ENCODE measurements around the gene FASLG. TPM values are rescaled to one million over a fixed set of nuclear protein-coding genes. Genes with fewer than 3 reads are reported as not detected.

FASLG gene
- total and polyA plus RNA-seq, 4 donors = 0.14 to 0.61 (median 0.30) TPM

GRCh38 chr1:172626845-172627244, 32.1 kb upstream of the FASLG start:
- Histone ChIP-seq H3K27me3 (ENCODE audit: control insufficient read depth in 4 of 4, insufficient read depth in 4 of 4, low read length in 3 of 4) (no peaks in the 10 kb centered on the region), H3K9ac (ENCODE audit: low read depth in 1 of 2, low read length in 2 of 2) (no peak overlapping the region), H3K36me3 (ENCODE audit: control insufficient read depth in 4 of 4, insufficient read depth in 3 of 4, low read depth in 1 of 4, low read length in 3 of 4) (no peaks in the 10 kb centered on the region), H3K9me3 (ENCODE audit: control insufficient read depth in 4 of 4, low read length in 3 of 4) (no peaks in the 10 kb centered on the region), H3K27ac (ENCODE audit: low read depth in 1 of 2, low read length in 2 of 2) (no peak overlapping the region), H3K4me1 (ENCODE audit: control insufficient read depth in 4 of 4, insufficient read depth in 4 of 4, low read length in 3 of 4) (no peaks in the 10 kb centered on the region), H3K4me3 (ENCODE audit: low read depth in 1 of 3, low read length in 3 of 3) (no peak overlapping the region)
- 63% methylated on average over 3 of the region's 3 CpGs for WGBS
- no peak for DNase-seq (ENCODE audit: low spot score)
- no peak for TF ChIP-seq MAX (IDR thresholded peaks at IDR 0.05)
- TF ChIP-seq, protein P1, sequence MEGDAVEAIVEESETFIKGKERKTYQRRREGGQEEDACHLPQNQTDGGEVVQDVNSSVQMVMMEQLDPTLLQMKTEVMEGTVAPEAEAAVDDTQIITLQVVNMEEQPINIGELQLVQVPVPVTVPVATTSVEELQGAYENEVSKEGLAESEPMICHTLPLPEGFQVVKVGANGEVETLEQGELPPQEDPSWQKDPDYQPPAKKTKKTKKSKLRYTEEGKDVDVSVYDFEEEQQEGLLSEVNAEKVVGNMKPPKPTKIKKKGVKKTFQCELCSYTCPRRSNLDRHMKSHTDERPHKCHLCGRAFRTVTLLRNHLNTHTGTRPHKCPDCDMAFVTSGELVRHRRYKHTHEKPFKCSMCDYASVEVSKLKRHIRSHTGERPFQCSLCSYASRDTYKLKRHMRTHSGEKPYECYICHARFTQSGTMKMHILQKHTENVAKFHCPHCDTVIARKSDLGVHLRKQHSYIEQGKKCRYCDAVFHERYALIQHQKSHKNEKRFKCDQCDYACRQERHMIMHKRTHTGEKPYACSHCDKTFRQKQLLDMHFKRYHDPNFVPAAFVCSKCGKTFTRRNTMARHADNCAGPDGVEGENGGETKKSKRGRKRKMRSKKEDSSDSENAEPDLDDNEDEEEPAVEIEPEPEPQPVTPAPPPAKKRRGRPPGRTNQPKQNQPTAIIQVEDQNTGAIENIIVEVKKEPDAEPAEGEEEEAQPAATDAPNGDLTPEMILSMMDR (IDR thresholded peaks at IDR 0.05; ENCODE audit: low read depth, low read length, missing input control) = no peak
- TF ChIP-seq FOXA2 (IDR thresholded peaks at IDR 0.05) = no peak
- no peak for TF ChIP-seq YY1 (IDR thresholded peaks at IDR 0.05)
- TF ChIP-seq RXRA (IDR thresholded peaks at IDR 0.05) = no peak
- no peak for TF ChIP-seq ATF3 (IDR thresholded peaks at IDR 0.05)
- no peak for TF ChIP-seq REST (IDR thresholded peaks at IDR 0.05)
- TF ChIP-seq NR2F2 (IDR thresholded peaks at IDR 0.05) = no peak
- no peak for TF ChIP-seq GABPA (IDR thresholded peaks at IDR 0.05 in 1 of 2, conservative IDR thresholded peaks at IDR 0.05 in 1 of 2)
- TF ChIP-seq, protein P2, sequence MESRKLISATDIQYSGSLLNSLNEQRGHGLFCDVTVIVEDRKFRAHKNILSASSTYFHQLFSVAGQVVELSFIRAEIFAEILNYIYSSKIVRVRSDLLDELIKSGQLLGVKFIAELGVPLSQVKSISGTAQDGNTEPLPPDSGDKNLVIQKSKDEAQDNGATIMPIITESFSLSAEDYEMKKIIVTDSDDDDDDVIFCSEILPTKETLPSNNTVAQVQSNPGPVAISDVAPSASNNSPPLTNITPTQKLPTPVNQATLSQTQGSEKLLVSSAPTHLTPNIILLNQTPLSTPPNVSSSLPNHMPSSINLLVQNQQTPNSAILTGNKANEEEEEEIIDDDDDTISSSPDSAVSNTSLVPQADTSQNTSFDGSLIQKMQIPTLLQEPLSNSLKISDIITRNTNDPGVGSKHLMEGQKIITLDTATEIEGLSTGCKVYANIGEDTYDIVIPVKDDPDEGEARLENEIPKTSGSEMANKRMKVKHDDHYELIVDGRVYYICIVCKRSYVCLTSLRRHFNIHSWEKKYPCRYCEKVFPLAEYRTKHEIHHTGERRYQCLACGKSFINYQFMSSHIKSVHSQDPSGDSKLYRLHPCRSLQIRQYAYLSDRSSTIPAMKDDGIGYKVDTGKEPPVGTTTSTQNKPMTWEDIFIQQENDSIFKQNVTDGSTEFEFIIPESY (IDR thresholded peaks at IDR 0.05) = no peak

DNA sequence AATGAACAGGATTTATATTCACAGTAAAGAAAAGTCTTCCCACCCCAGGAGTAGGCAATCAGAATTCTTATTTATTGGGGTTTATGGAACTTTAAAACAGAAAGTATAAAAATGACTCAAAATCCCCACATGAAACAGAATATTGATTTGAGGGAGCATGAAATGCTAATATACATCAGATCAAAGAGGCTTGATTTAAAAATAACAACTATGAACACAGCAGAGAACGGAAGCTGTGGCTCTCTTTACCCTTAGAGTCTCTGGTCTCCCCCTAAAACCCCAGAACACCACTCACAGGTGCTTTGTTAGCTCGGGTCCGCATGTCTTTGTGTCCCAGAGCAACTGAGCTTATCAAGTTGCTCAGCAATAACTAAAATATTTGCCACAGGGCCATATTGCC, 31.2 kb upstream of the FASLG start:
- DNase-seq (ENCODE audit: low spot score) = no peak
- Histone ChIP-seq H3K27ac (ENCODE audit: low read depth in 1 of 2, low read length in 2 of 2) (no peak overlapping the region), H3K27me3 (ENCODE audit: control insufficient read depth in 4 of 4, insufficient read depth in 4 of 4, low read length in 3 of 4) (no peaks in the 10 kb centered on the region), H3K4me1 (ENCODE audit: control insufficient read depth in 4 of 4, insufficient read depth in 4 of 4, low read length in 3 of 4) (no peaks in the 10 kb centered on the region), H3K9ac (ENCODE audit: low read depth in 1 of 2, low read length in 2 of 2) (no peak overlapping the region), H3K9me3 (ENCODE audit: control insufficient read depth in 4 of 4, low read length in 3 of 4) (no peaks in the 10 kb centered on the region), H3K36me3 (ENCODE audit: control insufficient read depth in 4 of 4, insufficient read depth in 3 of 4, low read depth in 1 of 4, low read length in 3 of 4) (no peaks in the 10 kb centered on the region), H3K4me3 (ENCODE audit: low read depth in 1 of 3, low read length in 3 of 3) (no peak overlapping the region)
- TF ChIP-seq FOXA1 (IDR thresholded peaks at IDR 0.05) (no peak), GABPA (IDR thresholded peaks at IDR 0.05 in 1 of 2, conservative IDR thresholded peaks at IDR 0.05 in 1 of 2) (no peak), ATF3 (IDR thresholded peaks at IDR 0.05) (no peak)
- 84% methylated on average over 3 of the region's 3 CpGs for WGBS
